ENCODE data around the gene CEP83.

DNA sequence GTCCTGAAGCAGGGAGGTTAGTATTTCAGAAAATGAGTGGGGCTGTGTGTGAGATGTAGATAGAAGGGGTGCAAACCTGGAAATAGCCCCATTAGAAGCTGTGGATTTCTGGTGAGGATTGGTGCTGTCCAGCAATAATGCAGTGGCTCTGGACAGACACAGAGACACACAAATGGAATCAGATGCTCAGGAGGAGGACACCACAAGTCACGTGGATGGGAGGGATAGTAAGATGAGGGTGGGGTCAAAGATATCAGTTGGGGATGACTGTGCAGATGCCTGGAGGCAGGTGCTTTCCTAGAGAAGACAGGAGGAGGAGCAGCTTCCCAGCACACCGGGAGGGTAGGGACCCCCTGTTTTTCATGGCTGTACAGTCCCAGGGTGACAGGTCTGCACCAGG is 174.8 kb downstream of the CEP83 start:
- TF ChIP-seq, protein P1, sequence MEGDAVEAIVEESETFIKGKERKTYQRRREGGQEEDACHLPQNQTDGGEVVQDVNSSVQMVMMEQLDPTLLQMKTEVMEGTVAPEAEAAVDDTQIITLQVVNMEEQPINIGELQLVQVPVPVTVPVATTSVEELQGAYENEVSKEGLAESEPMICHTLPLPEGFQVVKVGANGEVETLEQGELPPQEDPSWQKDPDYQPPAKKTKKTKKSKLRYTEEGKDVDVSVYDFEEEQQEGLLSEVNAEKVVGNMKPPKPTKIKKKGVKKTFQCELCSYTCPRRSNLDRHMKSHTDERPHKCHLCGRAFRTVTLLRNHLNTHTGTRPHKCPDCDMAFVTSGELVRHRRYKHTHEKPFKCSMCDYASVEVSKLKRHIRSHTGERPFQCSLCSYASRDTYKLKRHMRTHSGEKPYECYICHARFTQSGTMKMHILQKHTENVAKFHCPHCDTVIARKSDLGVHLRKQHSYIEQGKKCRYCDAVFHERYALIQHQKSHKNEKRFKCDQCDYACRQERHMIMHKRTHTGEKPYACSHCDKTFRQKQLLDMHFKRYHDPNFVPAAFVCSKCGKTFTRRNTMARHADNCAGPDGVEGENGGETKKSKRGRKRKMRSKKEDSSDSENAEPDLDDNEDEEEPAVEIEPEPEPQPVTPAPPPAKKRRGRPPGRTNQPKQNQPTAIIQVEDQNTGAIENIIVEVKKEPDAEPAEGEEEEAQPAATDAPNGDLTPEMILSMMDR (IDR thresholded peaks at IDR 0.05; ENCODE audit: low read depth, low read length), result no peak
- TF ChIP-seq EZH2phosphoT487 (IDR thresholded peaks at IDR 0.05; ENCODE audit: low read depth), result no peak
